Trophoblast cell (in vitro differentiated cells and primary cell): ENCODE results near the gene SLC16A9.
"Not testable (repeated sequence)": the region's sequence is repeated elsewhere in the genome, so short reads cannot be mapped to it uniquely, and the experiment has no call there.

Experiments
- DNase-seq, 2 donors: peaks; one replicate each; pipeline ENCODE4 v3.0.0-alpha.2; 2016
- H2AFZ ChIP-seq: 2 replicates; pipeline ENCODE4 v1.6.1; 2013; ENCODE audit warnings: low read length, moderate library complexity, mild to moderate bottlenecking; ENCODE audit not compliant: insufficient read depth, poor library complexity
- H2AK5ac ChIP-seq: 2 replicates; pipeline ENCODE4 v1.6.1; 2013; ENCODE audit warnings: mild to moderate bottlenecking, low read length
- H2BK120ac ChIP-seq: 2 replicates; pipeline ENCODE4 v1.6.1; 2013; ENCODE audit warnings: low read length, mild to moderate bottlenecking, moderate library complexity; ENCODE audit not compliant: insufficient read depth, poor library complexity
- H2BK12ac ChIP-seq: 2 replicates; pipeline ENCODE4 v1.6.1; 2013; ENCODE audit warnings: mild to moderate bottlenecking, low read length, moderate library complexity
- H2BK5ac ChIP-seq: 2 replicates; pipeline ENCODE4 v1.6.1; 2013; ENCODE audit warnings: low read length, low read depth, moderate library complexity, mild to moderate bottlenecking; ENCODE audit not compliant: poor library complexity
- H3K14ac ChIP-seq: 2 replicates; pipeline ENCODE4 v1.6.1; 2013; ENCODE audit warnings: mild to moderate bottlenecking, low read length
- H3K18ac ChIP-seq: 2 replicates; pipeline ENCODE4 v1.6.1; 2013; ENCODE audit warnings: mild to moderate bottlenecking, low read length
- H3K23ac ChIP-seq: 2 replicates; pipeline ENCODE4 v1.6.1; 2013; ENCODE audit warnings: low read length
- H3K27ac ChIP-seq: 2 replicates; pipeline ENCODE4 v1.5.1; 2013; ENCODE audit warnings: low read depth, mild to moderate bottlenecking, inconsistent platforms, low read length, moderate library complexity
- H3K27me3 ChIP-seq: 2 replicates; pipeline ENCODE4 v1.6.1; 2013; ENCODE audit warnings: inconsistent platforms, mild to moderate bottlenecking, low read length, moderate library complexity; ENCODE audit not compliant: insufficient read depth
- H3K36me3 ChIP-seq, 2 experiments: 1 replicate in 1 of 2; 2 replicates in 1 of 2; pipeline ENCODE4 v1.6.1; 2013; ENCODE audit warnings: low read length in 2 of 2, mild to moderate bottlenecking in 2 of 2, moderate library complexity in 1 of 2; ENCODE audit not compliant: insufficient read depth in 2 of 2, control insufficient read depth in 1 of 2
- H3K4ac ChIP-seq: 2 replicates; pipeline ENCODE4 v1.6.1; 2013; ENCODE audit warnings: low read depth, mild to moderate bottlenecking, low read length, moderate library complexity
- H3K4me1 ChIP-seq, 2 experiments: 1 replicate in 1 of 2; 2 replicates in 1 of 2; pipeline ENCODE4 v1.6.1; 2013; ENCODE audit warnings: low read length in 2 of 2, mild to moderate bottlenecking in 2 of 2, moderate library complexity in 1 of 2; ENCODE audit not compliant: insufficient read depth in 2 of 2, control insufficient read depth in 1 of 2
- H3K4me2 ChIP-seq: 2 replicates; pipeline ENCODE4 v1.6.1; 2013; ENCODE audit warnings: inconsistent platforms, mild to moderate bottlenecking, low read length, moderate library complexity
- H3K4me3 ChIP-seq: 2 replicates; pipeline ENCODE4 v1.5.1; 2013; ENCODE audit warnings: mild to moderate bottlenecking, low read depth, low read length, inconsistent platforms
- H3K79me1 ChIP-seq: one replicate; pipeline ENCODE4 v1.6.1; 2013; ENCODE audit warnings: low read length
- H3K79me2 ChIP-seq: 2 replicates; pipeline ENCODE4 v1.6.1; 2013; ENCODE audit warnings: low read length, mild to moderate bottlenecking; ENCODE audit not compliant: control insufficient read depth, insufficient read depth, poor library complexity
- H3K9ac ChIP-seq: 2 replicates; pipeline ENCODE4 v1.6.1; 2013; ENCODE audit warnings: mild to moderate bottlenecking, low read length
- H3K9me3 ChIP-seq: 2 replicates; pipeline ENCODE4 v1.6.1; 2013; ENCODE audit warnings: low read depth, mild to moderate bottlenecking, control low read depth, inconsistent platforms, low read length; ENCODE audit not compliant: insufficient read depth
- H4K12ac ChIP-seq: 2 replicates; pipeline ENCODE4 v1.6.1; 2013; ENCODE audit warnings: low read depth, mild to moderate bottlenecking, low read length, moderate library complexity
- H4K8ac ChIP-seq: 2 replicates; pipeline ENCODE4 v1.6.1; 2013; ENCODE audit warnings: low read depth, mild to moderate bottlenecking, low read length, moderate library complexity
- H4K91ac ChIP-seq: one replicate; pipeline ENCODE4 v1.6.1; 2013; ENCODE audit warnings: low read depth, mild to moderate bottlenecking, low read length, moderate library complexity
- WGBS: extraction: QIAGEN DNeasy Blood & Tissue Kit; methylation state at CpG from one replicate; pipeline ENCODE4 v1.1.7; 2013; ENCODE audit warnings: missing lambda C conversion rate; ENCODE audit not compliant: insufficient read length, insufficient coverage; ENCODE audit errors: extremely low coverage; 5-methylcytosine and 5-hydroxymethylcytosine counted together

The SLC16A9 gene

DNA sequence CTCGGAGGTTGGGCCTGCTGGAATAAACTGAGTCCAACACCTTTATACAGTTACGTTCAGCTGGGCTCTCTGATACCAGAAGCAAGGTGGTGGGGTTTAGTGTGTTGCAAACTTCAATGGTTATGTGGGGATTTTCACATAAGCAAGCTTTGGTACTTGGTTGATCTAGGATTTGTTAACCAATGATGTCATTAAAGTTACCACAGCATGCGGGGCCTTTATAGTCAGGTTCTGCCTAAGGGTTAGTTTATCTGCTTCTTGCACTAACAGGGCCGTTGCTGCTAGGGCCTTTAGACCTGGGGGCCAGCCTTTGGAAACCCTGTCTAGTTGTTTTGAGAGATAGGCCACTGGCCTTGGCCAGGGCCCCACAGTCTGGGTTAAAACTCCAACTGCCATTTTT, 19.5 kb upstream of the SLC16A9 start:
- not testable (repeated sequence) for H3K4me1 ChIP-seq, H4K12ac ChIP-seq, H2AFZ ChIP-seq, H2AK5ac ChIP-seq, H3K9ac ChIP-seq, H2BK120ac ChIP-seq, H4K8ac ChIP-seq, H2BK12ac ChIP-seq, H3K36me3 ChIP-seq, H3K79me2 ChIP-seq, H3K23ac ChIP-seq, H3K4ac ChIP-seq, H3K79me1 ChIP-seq, H3K9me3 ChIP-seq, H3K27me3 ChIP-seq, H3K14ac ChIP-seq, H3K18ac ChIP-seq, H4K91ac ChIP-seq, H3K27ac ChIP-seq, H2BK5ac ChIP-seq, H3K4me3 ChIP-seq, H3K4me2 ChIP-seq
- DNase-seq: peak; percentile 43 to 55
- no CpG with 5 or more reads among the region's 4 CpGs for WGBS

DNA sequence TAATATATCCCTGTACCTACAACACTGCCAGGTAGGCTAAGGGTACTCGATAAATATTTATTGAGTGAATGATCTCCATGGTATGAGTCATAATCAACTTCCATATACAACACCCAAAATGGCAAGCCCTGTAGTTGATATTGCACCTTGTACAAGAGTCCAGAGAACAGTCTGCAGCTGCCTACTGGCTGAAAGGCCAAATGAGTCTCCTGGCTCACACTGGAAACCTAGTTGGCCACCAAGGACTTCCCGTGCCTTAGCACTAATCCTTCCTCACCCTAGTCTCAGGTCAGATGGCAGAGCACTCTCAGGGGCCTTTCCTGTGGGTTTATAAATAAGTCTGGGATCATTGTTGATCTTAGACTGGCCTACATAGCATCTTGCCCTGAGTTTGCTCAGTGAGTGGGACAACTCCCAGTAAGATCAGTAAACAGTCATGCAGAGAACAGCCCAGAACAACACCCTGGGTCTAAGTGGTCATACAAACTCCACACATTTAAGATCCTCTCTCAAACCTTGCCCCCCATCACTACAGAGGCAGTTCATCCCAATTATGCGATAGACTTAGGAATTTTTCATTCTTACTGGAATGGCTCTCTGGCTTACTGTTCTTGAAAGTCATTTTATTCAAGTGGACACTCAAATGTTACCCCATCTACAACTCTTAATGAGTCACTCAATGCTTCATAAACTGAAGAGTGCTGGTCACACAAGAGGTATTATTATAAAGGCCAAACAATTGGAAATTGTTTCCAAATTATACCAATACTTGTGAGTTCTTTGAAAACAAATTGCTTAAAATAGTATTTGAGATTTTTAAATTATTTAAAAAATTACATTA, 14.7 kb upstream of the SLC16A9 start:
- Histone ChIP-seq H3K4me3 (no peak overlapping the region), H3K23ac (no peak overlapping the region), H3K9me3 (peaks cover 2% of the 10 kb centered on the region), H2AK5ac (no peak overlapping the region), H3K27me3 (no peaks in the 10 kb centered on the region), H2BK120ac (no peak overlapping the region), H3K9ac (no peak overlapping the region), H2BK12ac (no peak overlapping the region), H3K4me2 (no peak overlapping the region), H4K91ac (no peak overlapping the region), H2BK5ac (no peak overlapping the region), H3K36me3 (no peaks in the 10 kb centered on the region), H3K79me1 (no peaks in the 10 kb centered on the region), H4K8ac (no peak overlapping the region), H3K79me2 (no peaks in the 10 kb centered on the region), H4K12ac (no peak overlapping the region), H2AFZ (no peak overlapping the region), H3K4ac (no peak overlapping the region), H3K4me1 (no peaks in the 10 kb centered on the region), H3K14ac (no peak overlapping the region), H3K27ac (no peak overlapping the region), H3K18ac (no peak overlapping the region)
- no peak for DNase-seq
- WGBS: no CpG with 5 or more reads among the region's 3 CpGs

DNA sequence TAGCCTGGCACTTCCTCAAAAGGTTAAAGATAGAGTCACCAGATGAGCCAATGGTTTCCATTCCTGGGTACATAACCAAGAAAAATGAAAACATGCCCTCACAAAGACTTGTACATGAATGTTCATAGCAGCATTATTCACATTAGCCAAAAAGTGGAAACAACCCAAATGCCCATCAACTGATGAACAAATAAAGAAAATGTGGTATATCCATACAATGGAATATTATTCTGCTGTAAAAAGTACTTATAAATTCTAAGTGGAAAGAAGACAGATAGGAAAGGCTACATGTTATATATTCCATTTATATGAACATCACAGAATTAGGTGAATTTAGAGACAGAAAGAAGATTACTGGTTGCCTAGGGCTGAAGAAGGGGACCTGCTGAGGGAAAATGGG, 10.7 kb upstream of the SLC16A9 start:
- Histone ChIP-seq H2BK120ac (no peak overlapping the region), H4K91ac (no peak overlapping the region), H2AFZ (no peak overlapping the region), H3K27me3 (no peaks in the 10 kb centered on the region), H3K36me3 (no peaks in the 10 kb centered on the region), H3K4me1 (no peaks in the 10 kb centered on the region), H3K79me2 (no peaks in the 10 kb centered on the region), H3K27ac (no peak overlapping the region), H3K4me3 (no peak overlapping the region), H3K18ac (no peak overlapping the region), H4K12ac (no peak overlapping the region), H2AK5ac (no peak overlapping the region), H3K23ac (no peak overlapping the region), H3K14ac (no peak overlapping the region), H3K4ac (no peak overlapping the region), H2BK5ac (no peak overlapping the region), H3K4me2 (no peak overlapping the region), H3K9ac (no peak overlapping the region), H3K9me3 (peaks cover 2% of the 10 kb centered on the region), H4K8ac (no peak overlapping the region), H3K79me1 (no peaks in the 10 kb centered on the region), H2BK12ac (no peak overlapping the region)
- no peak for DNase-seq

DNA sequence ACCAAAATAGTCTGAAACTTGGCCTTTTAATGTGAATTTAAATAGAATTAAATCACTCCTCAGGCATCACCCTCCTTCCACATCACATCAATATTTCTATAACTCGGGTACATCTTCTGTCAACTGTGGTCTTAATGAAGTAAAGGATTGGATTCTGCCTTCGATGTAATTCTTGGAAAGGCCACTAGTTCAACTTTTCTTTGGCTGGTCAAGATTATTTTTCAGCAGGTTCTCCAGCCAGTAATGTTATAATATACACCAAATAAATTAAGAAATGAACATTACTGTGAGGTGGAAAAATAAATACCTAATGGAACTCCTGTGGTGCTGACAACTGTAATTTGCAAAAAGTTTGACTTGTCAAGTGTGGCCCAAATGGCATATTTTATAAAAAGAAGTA, 9.7 kb upstream of the SLC16A9 start:
- no peak overlapping the region for H4K91ac ChIP-seq
- H3K9me3 ChIP-seq: peaks cover 2% of the 10 kb centered on the region
- H3K4me3 ChIP-seq: no peak overlapping the region
- H2AFZ ChIP-seq: no peak overlapping the region
- H3K27ac ChIP-seq: no peak overlapping the region
- no peaks in the 10 kb centered on the region for H3K4me1 ChIP-seq
- no CpG with 5 or more reads among the region's 2 CpGs for WGBS
- no peak overlapping the region for H4K12ac ChIP-seq
- DNase-seq: peak in 1 of 2 donors; percentile 18
- H3K9ac ChIP-seq: no peak overlapping the region
- no peaks in the 10 kb centered on the region for H3K36me3 ChIP-seq
- H3K27me3 ChIP-seq: no peaks in the 10 kb centered on the region
- H3K79me2 ChIP-seq: no peaks in the 10 kb centered on the region
- no peak overlapping the region for H3K4me2 ChIP-seq
- H3K23ac ChIP-seq: no peak overlapping the region
- no peak overlapping the region for H2AK5ac ChIP-seq
- H3K18ac ChIP-seq: no peak overlapping the region
- no peaks in the 10 kb centered on the region for H3K79me1 ChIP-seq
- no peak overlapping the region for H3K4ac ChIP-seq
- H2BK5ac ChIP-seq: no peak overlapping the region
- no peak overlapping the region for H3K14ac ChIP-seq
- no peak overlapping the region for H4K8ac ChIP-seq
- no peak overlapping the region for H2BK12ac ChIP-seq
- no peak overlapping the region for H2BK120ac ChIP-seq
